GM12801 (cell line): ENCODE measurements around the gene ATP7B.

Experiments
- TF ChIP-seq, protein P1 (sequence below): IDR thresholded peaks from one replicate; pipeline ENCODE4 v1.5.1; 2011; ENCODE audit warnings: control low read depth; ENCODE audit not compliant: insufficient read length; ENCODE audit errors: extremely low read depth

The ATP7B gene

DNA sequence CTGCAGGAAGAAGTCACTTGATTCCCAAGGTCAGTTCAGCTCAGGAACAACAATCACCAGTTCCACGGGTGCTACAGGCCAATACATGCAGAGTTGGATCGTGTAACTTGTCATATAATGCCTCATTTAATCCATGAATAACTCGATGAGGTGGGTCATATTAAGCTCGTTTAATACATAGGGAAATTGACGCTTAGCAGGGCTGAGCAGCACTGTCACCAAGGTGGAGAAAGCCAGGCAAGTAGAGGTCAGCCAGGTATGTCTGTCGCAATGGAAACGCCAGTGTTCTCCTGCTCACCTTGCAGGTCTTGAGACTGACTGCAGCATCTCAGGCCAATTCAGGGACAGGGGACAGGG lies 97.1 kb downstream of the ATP7B start:
- TF ChIP-seq, protein P1, sequence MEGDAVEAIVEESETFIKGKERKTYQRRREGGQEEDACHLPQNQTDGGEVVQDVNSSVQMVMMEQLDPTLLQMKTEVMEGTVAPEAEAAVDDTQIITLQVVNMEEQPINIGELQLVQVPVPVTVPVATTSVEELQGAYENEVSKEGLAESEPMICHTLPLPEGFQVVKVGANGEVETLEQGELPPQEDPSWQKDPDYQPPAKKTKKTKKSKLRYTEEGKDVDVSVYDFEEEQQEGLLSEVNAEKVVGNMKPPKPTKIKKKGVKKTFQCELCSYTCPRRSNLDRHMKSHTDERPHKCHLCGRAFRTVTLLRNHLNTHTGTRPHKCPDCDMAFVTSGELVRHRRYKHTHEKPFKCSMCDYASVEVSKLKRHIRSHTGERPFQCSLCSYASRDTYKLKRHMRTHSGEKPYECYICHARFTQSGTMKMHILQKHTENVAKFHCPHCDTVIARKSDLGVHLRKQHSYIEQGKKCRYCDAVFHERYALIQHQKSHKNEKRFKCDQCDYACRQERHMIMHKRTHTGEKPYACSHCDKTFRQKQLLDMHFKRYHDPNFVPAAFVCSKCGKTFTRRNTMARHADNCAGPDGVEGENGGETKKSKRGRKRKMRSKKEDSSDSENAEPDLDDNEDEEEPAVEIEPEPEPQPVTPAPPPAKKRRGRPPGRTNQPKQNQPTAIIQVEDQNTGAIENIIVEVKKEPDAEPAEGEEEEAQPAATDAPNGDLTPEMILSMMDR = no peak

DNA sequence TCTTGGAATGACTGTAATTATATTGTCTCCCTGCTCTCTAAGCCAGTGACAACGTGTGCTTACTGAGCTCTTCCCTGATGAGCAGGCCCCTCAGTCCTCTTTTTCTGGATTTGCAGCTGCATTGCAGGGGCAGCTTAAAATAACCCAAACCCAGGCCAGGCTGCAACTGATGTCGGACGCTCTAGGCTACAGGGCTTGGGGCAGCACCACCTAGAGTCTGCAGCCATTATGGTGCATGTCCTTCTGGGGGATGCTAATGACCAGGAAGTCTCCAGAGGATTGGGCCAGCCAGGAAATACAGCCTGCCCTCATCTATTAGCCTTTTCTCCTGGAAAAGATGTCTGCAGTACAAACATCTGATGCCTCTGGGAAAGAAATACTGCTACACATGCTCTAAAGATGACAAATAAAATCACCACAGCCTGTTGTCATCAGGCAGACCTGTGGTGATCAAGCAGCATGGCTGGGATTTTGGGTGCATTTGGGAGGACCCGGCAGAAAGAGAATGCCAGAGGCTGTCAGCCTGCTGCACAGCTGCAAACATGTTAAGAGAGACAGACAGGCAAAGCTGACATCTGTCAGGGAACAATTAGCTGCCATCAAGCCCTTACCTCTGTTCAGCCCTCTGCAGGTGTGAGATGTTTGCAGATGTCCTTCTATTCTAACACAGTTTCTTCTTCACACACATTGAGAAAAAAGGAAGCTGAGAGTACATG lies 97.7 kb downstream of the ATP7B start:
- TF ChIP-seq, protein P1 = no peak

DNA sequence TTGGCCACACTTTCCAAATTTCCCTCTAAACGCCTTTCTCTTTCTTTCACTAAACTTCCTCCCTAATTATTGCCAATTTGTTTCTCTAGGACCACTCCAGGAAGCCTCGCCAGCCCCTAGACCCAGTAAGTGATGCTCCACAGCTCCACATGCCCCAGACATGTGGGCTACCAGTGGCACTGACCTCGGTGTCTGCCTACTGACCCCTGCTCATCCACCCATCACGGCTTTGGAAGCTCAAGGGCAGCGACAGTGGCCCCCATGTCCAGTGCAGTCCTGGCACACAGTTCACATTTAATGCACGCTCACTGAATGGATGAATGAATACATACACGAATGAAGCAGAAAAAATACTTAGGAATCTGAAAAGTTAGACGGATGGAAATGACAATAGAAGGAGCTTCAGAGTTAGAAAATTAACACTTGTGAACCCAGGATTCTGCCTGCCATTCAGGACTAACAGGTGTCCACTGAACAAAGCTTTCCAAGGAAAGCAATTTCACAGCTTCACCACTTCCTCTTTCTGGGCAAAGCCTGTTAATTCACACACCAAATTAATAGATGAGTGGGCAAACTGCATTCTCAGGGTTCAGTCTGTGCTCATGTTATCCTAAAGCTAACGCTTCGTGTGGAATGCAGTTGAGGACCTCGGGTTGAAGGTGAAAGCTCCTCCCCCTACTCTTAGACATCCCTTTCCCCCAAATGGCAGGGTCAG lies 98.6 kb downstream of the ATP7B start:
- TF ChIP-seq, protein P1 = no peak

DNA sequence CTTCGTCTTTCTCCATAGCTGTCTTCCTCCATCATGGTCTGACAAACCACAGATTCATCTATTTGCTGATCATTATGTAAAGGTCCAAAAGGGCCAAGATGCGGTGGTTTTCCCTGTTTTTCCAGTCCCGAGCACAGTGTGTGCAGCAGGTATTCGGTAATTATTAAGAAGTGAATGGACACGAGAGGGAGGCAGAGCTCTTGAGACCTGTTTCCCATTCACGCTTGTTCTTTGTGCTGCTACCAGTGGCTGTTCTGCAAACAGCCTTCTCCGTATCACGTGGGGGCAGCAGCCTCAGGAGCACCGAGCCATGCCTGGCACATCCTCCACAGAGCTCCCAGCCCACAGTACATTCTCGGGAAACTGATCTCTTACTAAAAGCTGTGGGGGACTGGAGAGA lies 99.2 kb downstream of the ATP7B start:
- TF ChIP-seq, protein P1 = no peak

DNA sequence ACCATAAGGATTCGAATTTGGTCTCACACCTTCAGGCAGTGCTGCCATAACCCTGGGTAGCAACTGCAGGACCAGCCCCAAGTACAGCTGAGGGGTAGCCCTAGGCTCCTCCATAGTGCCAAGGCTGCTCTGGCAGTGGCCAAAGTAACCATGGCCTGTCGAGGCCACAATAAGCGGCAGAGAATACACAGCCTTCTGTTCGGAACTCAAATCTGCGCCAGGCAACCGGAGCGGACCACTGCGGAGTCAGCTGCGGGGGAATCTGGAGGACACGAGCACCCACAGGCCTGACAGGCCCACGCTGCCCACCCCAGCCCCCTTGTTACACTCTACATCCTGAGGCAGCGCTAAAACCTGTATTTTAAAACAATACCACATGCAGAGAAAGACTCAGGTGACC lies 100.7 kb downstream of the ATP7B start:
- TF ChIP-seq, protein P1 = no peak

DNA sequence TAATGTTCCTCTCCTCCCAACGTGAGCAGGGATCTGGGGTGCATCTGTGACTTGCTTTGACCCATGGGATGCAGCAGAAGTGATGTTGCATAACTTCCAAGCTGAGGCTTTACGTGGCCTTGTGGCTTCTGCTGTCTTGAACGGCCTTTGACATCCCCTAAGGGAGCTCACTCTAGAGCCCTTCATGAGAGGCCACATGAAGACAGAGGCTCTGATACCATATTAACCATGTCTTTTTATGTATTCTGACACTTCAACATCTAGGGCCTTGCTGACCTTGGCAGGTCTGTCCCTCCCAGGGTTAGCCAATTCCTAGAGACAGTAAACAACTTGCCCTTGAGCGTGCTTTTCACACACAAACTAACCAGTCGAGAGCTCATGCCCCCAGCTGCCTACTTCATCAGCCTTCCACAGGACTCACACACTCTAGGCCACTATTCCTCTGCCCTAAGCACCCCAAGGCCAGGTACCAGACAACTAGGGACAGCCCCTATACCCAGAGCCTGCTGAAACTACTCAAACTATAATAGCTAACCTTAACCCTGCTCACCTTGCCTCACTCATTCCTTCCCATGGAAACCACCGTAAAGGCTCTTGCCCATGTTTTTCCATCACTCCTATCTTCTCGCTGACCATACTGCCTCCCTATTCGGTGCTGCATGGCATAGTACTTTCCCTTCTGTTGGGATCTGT lies 104.1 kb downstream of the ATP7B start:
- TF ChIP-seq, protein P1 = no peak

DNA sequence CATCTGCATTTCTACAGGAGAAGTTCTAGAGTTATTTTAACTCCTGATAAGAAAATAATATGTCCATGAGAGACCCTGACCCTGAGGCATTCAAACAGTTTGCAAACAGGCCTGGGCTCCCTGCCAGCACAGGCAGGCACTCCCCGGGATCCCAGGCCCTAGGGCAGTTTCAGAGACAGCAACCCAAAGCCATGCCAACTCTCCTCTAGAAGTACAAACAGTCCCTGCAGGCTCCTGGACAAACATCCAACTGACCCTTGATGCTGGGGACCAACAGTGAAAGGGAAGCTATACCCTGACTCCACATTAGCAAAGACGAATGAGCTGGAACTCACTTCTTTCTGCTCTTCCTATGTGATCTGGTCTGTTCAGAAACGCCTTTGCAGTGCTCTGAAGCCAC lies 104.7 kb downstream of the ATP7B start:
- TF ChIP-seq, protein P1 = no peak
